GM19397 (cell line): ENCODE measurements around the gene NPY2R.

ENCODE experiments used
- ATAC-seq: cut with Tn5 transposase; IDR thresholded peaks from one replicate; pipeline ENCODE4 v1.9.1; 2021; ENCODE audit warnings: mild to moderate bottlenecking, moderate library complexity; ENCODE audit not compliant: unreplicated experiment

Gene NPY2R

DNA sequence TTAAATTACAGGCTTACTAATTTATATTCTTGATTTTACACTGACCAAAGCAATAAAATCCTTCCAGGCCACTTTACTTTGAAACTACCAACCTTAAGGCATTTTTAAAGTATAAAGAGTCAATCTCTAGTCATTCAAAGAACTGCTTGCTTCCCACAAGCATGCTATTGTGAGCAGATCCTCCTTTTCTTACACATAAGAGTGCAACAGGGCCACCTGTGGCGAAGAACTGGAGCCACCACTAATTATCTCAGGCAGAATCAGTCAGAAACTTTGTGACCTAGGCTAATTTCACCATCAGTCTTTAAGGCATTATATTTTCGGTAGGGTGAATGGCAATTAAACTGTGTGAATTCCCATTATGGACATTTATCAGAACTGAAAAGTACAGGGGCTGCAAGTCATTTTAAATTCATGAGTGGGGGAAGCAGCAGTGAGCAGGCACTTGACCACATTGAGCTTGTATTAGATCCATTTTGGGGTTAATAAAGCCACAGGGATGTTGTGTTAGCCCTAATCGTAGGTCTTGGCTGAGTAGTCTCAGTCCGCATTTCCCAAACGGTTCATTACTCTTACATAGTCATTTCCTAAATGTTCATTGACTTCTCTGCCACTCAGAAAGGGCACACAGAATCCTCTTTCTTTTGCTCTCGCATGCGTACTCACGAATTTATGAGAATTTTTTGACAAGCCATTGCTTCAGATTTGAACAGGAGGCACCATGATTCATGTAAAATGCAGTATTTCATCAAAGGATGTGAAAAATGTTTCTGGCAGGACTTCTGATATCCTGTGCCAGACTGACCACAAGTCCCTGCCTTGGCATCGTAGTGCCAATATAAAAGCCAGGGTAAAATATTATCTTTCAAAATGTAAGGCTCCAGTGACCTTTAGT, 39.8 kb downstream of the NPY2R start:
- no peak for ATAC-seq

DNA sequence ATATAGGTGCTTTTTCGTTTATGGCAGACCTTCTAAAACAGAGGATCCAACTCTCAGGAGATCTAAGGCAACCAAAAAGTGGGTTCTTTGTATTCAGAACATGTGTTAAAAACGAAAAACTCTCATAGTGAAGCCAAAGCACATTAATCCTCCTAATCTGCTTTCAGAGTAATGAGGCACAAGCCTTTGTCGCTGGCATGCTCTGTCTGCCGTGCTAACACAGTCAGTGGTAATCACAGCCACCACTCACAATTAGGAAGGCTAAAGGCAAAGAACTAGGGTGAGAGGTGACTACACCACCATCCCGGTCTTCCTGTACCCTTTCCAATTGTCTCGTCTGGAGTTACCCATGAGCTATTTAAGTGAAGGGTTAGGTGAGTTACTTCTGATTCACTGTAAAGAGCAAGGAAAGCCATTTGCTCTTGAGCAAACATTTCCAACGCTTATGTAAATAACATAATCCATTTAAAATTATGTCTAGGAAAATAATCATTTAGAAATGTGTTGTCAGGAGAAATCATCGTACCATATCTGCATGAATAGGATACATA, 40.7 kb downstream of the NPY2R start:
- ATAC-seq, result no peak

DNA sequence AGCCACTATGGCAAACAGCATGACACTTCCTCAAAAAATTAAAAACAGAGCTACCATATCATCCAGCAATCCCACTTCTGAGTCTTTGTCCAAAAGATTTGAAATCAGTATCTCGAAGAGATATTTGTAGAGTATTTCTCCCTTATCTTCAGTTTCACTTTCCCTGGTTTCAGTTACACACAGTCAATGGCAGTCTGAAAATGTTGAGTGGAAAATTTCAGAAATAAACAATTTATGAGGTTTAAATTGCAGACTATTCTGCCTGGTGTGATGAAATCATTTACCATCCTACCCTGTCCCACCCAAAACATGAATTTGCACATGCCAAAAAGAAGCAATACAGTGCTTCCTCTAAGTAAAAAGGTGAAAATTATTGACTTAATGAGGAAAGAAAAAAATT, 43.9 kb downstream of the NPY2R start:
- ATAC-seq, result no peak

DNA sequence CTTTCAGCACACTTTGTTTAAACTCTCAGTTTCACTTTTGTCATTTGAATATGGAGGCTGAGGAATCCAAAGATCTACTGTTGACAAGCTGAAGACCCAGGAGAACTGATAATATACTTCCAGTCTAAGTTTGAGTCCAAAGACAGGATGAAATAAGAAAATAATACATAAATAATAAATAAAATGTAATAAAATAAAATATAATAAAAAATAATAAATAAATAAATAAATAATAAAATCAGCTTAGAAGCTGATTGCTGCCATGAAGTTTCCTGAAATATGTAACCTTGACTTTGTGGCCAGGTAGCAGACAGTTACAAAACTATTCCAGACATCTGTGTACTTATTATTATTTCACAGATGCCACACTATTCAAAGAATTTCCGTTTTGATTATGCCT, 55.0 kb downstream of the NPY2R start:
- no peak for ATAC-seq

DNA sequence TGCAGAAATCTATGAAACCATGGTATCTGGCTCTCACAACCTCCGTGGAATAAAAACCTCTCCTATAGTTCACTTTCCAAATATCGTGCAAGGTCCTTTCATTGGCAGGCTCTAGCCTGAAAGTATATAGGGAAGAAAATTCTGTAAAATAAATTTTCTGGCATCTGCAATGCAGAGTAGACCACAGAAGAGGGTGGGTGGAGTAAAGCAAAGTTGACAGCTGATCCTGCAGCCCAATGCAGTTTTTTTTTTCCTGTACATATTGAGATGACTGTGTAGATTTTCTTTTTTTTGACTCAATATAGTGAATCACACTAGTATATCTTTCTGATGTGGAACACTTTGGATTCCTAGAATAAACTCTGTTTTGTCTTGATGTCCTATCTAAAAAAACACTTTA, 56.7 kb downstream of the NPY2R start:
- no peak for ATAC-seq
